H1 (cell line): ENCODE results near the gene OR14J1. TPM values are rescaled to one million over a fixed set of nuclear protein-coding genes. Genes with fewer than 3 reads are reported as not detected.

Experiments used
- CTCF ChIA-PET: fragments of 300-600 bp; sonication (Branson Sonifier 250); formaldehyde crosslinking; loops from one replicate; lab custom pipeline; 2021; ENCODE audit not compliant: partially characterized antibody; lab: Charles Lee
- POLR2A ChIA-PET: fragments of 300-600 bp; sonication (Branson Sonifier 250); formaldehyde crosslinking; loops from one replicate; lab custom pipeline; 2021; ENCODE audit warnings: inconsistent platforms; ENCODE audit not compliant: partially characterized antibody; lab: Charles Lee
- DNase-seq, 2 experiments: peaks; one replicate each; pipeline versions ENCODE4 v3.0.0 to v3.0.0-alpha.2; 2010 to 2022; ENCODE audit warnings: low spot score in 2 of 2, low read depth in 1 of 2, mixed read lengths in 1 of 2
- FAIRE-seq: peaks from 2 replicates; lab custom pipeline; 2011; peaks lifted over from hg19 to GRCh38; lab: Jason Lieb, UNC
- H2AFZ ChIP-seq: 2 replicates; pipeline ENCODE4 v1.8.1; 2012; ENCODE audit warnings: low read length, inconsistent platforms
- H2AK5ac ChIP-seq: 2 replicates; pipeline ENCODE4 v1.6.1; 2013; ENCODE audit warnings: low read depth, low read length
- H2BK120ac ChIP-seq: replicated peaks from 2 replicates; pipeline ENCODE3; 2013; ENCODE audit warnings: low read depth, low read length, inconsistent platforms
- H2BK12ac ChIP-seq: 2 replicates; pipeline ENCODE4 v1.6.1; 2013; ENCODE audit warnings: low read depth, low read length
- H2BK15ac ChIP-seq: 2 replicates; pipeline ENCODE4 v1.6.1; 2013; ENCODE audit warnings: low read length
- H2BK20ac ChIP-seq: 2 replicates; pipeline ENCODE4 v1.6.1; 2013; ENCODE audit warnings: low read length
- H2BK5ac ChIP-seq: 2 replicates; pipeline ENCODE4 v1.6.1; 2013; ENCODE audit warnings: low read depth, low read length
- H3K14ac ChIP-seq: 2 replicates; pipeline ENCODE4 v1.6.1; 2013; ENCODE audit warnings: inconsistent platforms; ENCODE audit not compliant: insufficient read length
- H3K18ac ChIP-seq: 2 replicates; pipeline ENCODE4 v1.6.1; 2013; ENCODE audit warnings: low read length; ENCODE audit errors: extremely low read depth
- H3K23ac ChIP-seq: 2 replicates; pipeline ENCODE4 v1.6.1; 2013; ENCODE audit warnings: inconsistent platforms; ENCODE audit not compliant: insufficient read length
- H3K23me2 ChIP-seq: 2 replicates; pipeline ENCODE4 v1.6.1; 2013; ENCODE audit warnings: low read depth, low read length
- H3K27ac ChIP-seq: 2 replicates; pipeline ENCODE4 v1.6.1; 2011; ENCODE audit warnings: low read depth, low read length, inconsistent platforms
- H3K27me3 ChIP-seq, 4 experiments: replicated peaks in 1 of 4; 1 replicate in 1 of 4; 2 replicates in 3 of 4; pipeline versions ENCODE4 v1.6.1 to v1.8.1; 2011 to 2013; ENCODE audit warnings: low read length in 3 of 4, mild to moderate bottlenecking in 3 of 4, inconsistent platforms in 2 of 4, mixed read lengths in 2 of 4, moderate library complexity in 1 of 4; ENCODE audit not compliant: control insufficient read depth in 3 of 4, insufficient read depth in 3 of 4; ENCODE audit errors: extremely low read depth in 1 of 4
- H3K36me3 ChIP-seq, 4 experiments: 2 replicates each; pipeline versions ENCODE4 v1.6.1 to v1.8.1; 2011 to 2013; ENCODE audit warnings: mild to moderate bottlenecking in 4 of 4, low read length in 3 of 4, moderate library complexity in 2 of 4, control low read depth in 1 of 4, inconsistent platforms in 1 of 4; ENCODE audit not compliant: insufficient read depth in 4 of 4, control insufficient read depth in 2 of 4
- H3K4ac ChIP-seq: replicated peaks from 2 replicates; pipeline ENCODE3; 2013; ENCODE audit warnings: low read length, low read depth, mixed read lengths, inconsistent platforms; ENCODE audit not compliant: insufficient read length
- H3K4me1 ChIP-seq, 4 experiments: replicated peaks in 1 of 4; 1 replicate in 1 of 4; 2 replicates in 3 of 4; pipeline versions ENCODE4 v1.6.1 to v1.8.1; 2011 to 2013; ENCODE audit warnings: low read length in 3 of 4, inconsistent platforms in 2 of 4, mixed read lengths in 1 of 4; ENCODE audit not compliant: insufficient read depth in 4 of 4, control insufficient read depth in 3 of 4
- H3K4me2 ChIP-seq, 2 experiments: 2 replicates each; pipeline versions ENCODE4 v1.6.1 to v1.8.1; 2011 to 2013; ENCODE audit warnings: low read depth in 2 of 2, low read length in 2 of 2, control low read depth in 1 of 2, inconsistent platforms in 1 of 2, mild to moderate bottlenecking in 1 of 2; ENCODE audit not compliant: insufficient read depth in 1 of 2
- H3K4me3 ChIP-seq, 4 experiments: fragments of 200-600, 300-600 bp in 1 of 4; sonication (generic), shearing (Covaris generic), sonication (Bioruptor Twin) in 1 of 4; 2 replicates each; pipeline versions ENCODE4 v1.5.1 to v1.8.1; 2011 to 2016; ENCODE audit warnings: low read length in 4 of 4, low read depth in 3 of 4, control low read depth in 2 of 4, inconsistent platforms in 2 of 4, mild to moderate bottlenecking in 2 of 4, mixed read lengths in 1 of 4, moderate library complexity in 1 of 4; ENCODE audit not compliant: insufficient read depth in 2 of 4; ENCODE audit errors: extremely low read depth in 1 of 4
- H3K56ac ChIP-seq: replicated peaks from 2 replicates; pipeline ENCODE3; 2013; ENCODE audit warnings: low read depth, mild to moderate bottlenecking, mixed read lengths, low read length, inconsistent platforms; ENCODE audit not compliant: insufficient read length
- H3K79me1 ChIP-seq: 2 replicates; pipeline ENCODE4 v1.6.1; 2013; ENCODE audit warnings: low read depth, low read length, control low read depth
- H3K79me2 ChIP-seq, 2 experiments: 2 replicates each; pipeline versions ENCODE4 v1.6.1 to v1.8.1; 2012 to 2013; ENCODE audit warnings: low read length in 2 of 2, mild to moderate bottlenecking in 2 of 2, inconsistent platforms in 1 of 2; ENCODE audit not compliant: insufficient read depth in 2 of 2, control insufficient read depth in 1 of 2
- H3K9ac ChIP-seq, 4 experiments: replicated peaks in 1 of 4; 1 replicate in 1 of 4; 2 replicates in 3 of 4; pipeline versions ENCODE4 v1.6.1 to v1.8.1; 2011 to 2013; ENCODE audit warnings: low read depth in 3 of 4, low read length in 3 of 4, control low read depth in 2 of 4, mild to moderate bottlenecking in 2 of 4, moderate library complexity in 2 of 4, inconsistent platforms in 1 of 4; ENCODE audit errors: extremely low read depth in 1 of 4
- H3K9me3 ChIP-seq, 2 experiments: 2 replicates each; pipeline versions ENCODE4 v1.6.1 to v1.8.1; 2012 to 2013; ENCODE audit warnings: mild to moderate bottlenecking in 2 of 2, moderate library complexity in 2 of 2, control low read depth in 1 of 2, inconsistent platforms in 1 of 2, low read depth in 1 of 2, low read length in 1 of 2, mixed read lengths in 1 of 2; ENCODE audit not compliant: insufficient read depth in 2 of 2
- H4K20me1 ChIP-seq, 2 experiments: replicated peaks in 1 of 2; 2 replicates each; pipeline versions ENCODE3 to v1.8.1; 2011 to 2013; ENCODE audit warnings: inconsistent platforms in 2 of 2, low read length in 2 of 2, mild to moderate bottlenecking in 1 of 2; ENCODE audit not compliant: insufficient read depth in 2 of 2, control insufficient read depth in 1 of 2
- H4K5ac ChIP-seq: 2 replicates; pipeline ENCODE4 v1.6.1; 2013; ENCODE audit warnings: low read length, low read depth, mixed read lengths, inconsistent platforms; ENCODE audit not compliant: insufficient read length
- H4K8ac ChIP-seq: 2 replicates; pipeline ENCODE4 v1.8.0; 2013; ENCODE audit warnings: mild to moderate bottlenecking, moderate library complexity, low read length, inconsistent platforms; ENCODE audit not compliant: insufficient read depth; ENCODE audit errors: extremely low read depth
- H4K91ac ChIP-seq: replicated peaks from 2 replicates; pipeline ENCODE3; 2013; ENCODE audit warnings: low read length, mixed read lengths, inconsistent platforms; ENCODE audit not compliant: insufficient read length
- CBX8 ChIP-seq: fragments of 300-800, 300-1000 bp; sonication (generic); IDR thresholded peaks from 2 replicates; pipeline ENCODE4 v1.7.1; 2016; ENCODE audit warnings: low read depth, low read length, borderline replicate concordance
- CTBP2 ChIP-seq: IDR thresholded peaks from 2 replicates; pipeline ENCODE4 v1.7.0; 2011; ENCODE audit warnings: borderline replicate concordance, mild to moderate bottlenecking, moderate library complexity, mixed read lengths, low read length; ENCODE audit not compliant: insufficient read depth, insufficient read length
- JUN ChIP-seq: IDR thresholded peaks from 2 replicates; pipeline ENCODE4 v1.6.1; 2011; ENCODE audit warnings: low read depth, mild to moderate bottlenecking, improper control_type of control experiment, low read length
- KDM1A ChIP-seq: fragments of 200-600, 300-600 bp; sonication (generic); IDR thresholded peaks from 2 replicates; pipeline ENCODE4 v1.7.1; 2016; ENCODE audit warnings: mild to moderate bottlenecking, low read length, borderline replicate concordance
- KDM5A ChIP-seq: fragments of 200-600 bp; IDR thresholded peaks from 2 replicates; pipeline ENCODE4 v1.7.1; 2012; ENCODE audit warnings: mild to moderate bottlenecking, low read length, inconsistent platforms, mixed read lengths
- MAFK ChIP-seq: IDR thresholded peaks from 2 replicates; pipeline ENCODE4 v1.6.1; 2012; ENCODE audit warnings: low read depth, mild to moderate bottlenecking, improper control_type of control experiment, low read length
- NANOG ChIP-seq: IDR thresholded peaks from 2 replicates; pipeline ENCODE4 v1.6.1; 2011; ENCODE audit warnings: low read length, low read depth, mild to moderate bottlenecking, inconsistent platforms; ENCODE audit not compliant: insufficient read depth, poor library complexity, severe bottlenecking
- POLR2A ChIP-seq, 2 experiments: IDR thresholded peaks; 1 replicate in 1 of 2; 2 replicates in 1 of 2; pipeline ENCODE4 v1.6.1; 2011; ENCODE audit warnings: low read depth in 2 of 2, low read length in 2 of 2, mild to moderate bottlenecking in 2 of 2; ENCODE audit errors: control extremely low read depth in 1 of 2
- RAD21 ChIP-seq, 2 experiments: IDR thresholded peaks in 1 of 2; conservative IDR thresholded peaks in 1 of 2; 2 replicates each; pipeline ENCODE4 v1.6.1; 2011; ENCODE audit warnings: low read depth in 2 of 2, low read length in 2 of 2, improper control_type of control experiment in 1 of 2, inconsistent platforms in 1 of 2, mild to moderate bottlenecking in 1 of 2, moderate library complexity in 1 of 2
- SAP30 ChIP-seq: fragments of 300-600 bp; sonication (generic); IDR thresholded peaks from 2 replicates; pipeline ENCODE4 v1.7.1; 2012; ENCODE audit warnings: low read length, moderate library complexity, mild to moderate bottlenecking, inconsistent platforms; ENCODE audit not compliant: insufficient read depth, insufficient replicate concordance
- SRF ChIP-seq: IDR thresholded peaks from 2 replicates; pipeline ENCODE4 v1.6.1; 2011; ENCODE audit warnings: mild to moderate bottlenecking, low read depth, low read length, moderate library complexity
- SUZ12 ChIP-seq: fragments of 200-600 bp; sonication (generic); IDR thresholded peaks from 2 replicates; pipeline ENCODE4 v1.6.1; 2012; ENCODE audit warnings: mild to moderate bottlenecking, inconsistent platforms, low read length, moderate library complexity, mixed read lengths
- TAF1 ChIP-seq: IDR thresholded peaks from 2 replicates; pipeline ENCODE4 v1.6.1; 2011; ENCODE audit warnings: mild to moderate bottlenecking, low read depth, low read length
- WGBS, 2 experiments: shearing (Covaris generic) in 1 of 2; methylation state at CpG; one replicate each; pipeline versions ENCODE4 v1.1.6 to v1.1.7; 2013 to 2015; ENCODE audit warnings: low lambda C conversion rate in 2 of 2, mixed read lengths in 2 of 2, inconsistent platforms in 1 of 2, low coverage in 1 of 2, missing lambda C conversion rate in 1 of 2; ENCODE audit not compliant: insufficient replicate concordance in 2 of 2, insufficient coverage in 1 of 2, insufficient read length in 1 of 2; ENCODE audit errors: extremely low coverage in 1 of 2, missing lambda C conversion rate in 1 of 2; 5-methylcytosine and 5-hydroxymethylcytosine counted together
- polyA plus RNA-seq, 7 experiments: library from polyadenylated mRNA; depleted of rRNA in 3 of 7; stranded (reverse) in 5 of 7; unstranded in 2 of 7; fragments of >200 nt in 5 of 7; fragments of 200-250 nt in 2 of 7; gene quantifications; 1 replicate in 5 of 7; 2 replicates in 1 of 7; 4 replicates in 1 of 7; pipeline versions ENCODE4 v1.2.1 to v1.2.3, GENCODE V29; 2011 to 2013; ENCODE audit warnings: missing spikeins in 2 of 7, mixed read lengths in 2 of 7
- total RNA-seq: library from RNA; stranded (reverse); fragmentation: NEBNext Ultra II Directional; extraction: Animal tissue kit (Norgen Biotek cat#: 25700); gene quantifications from 2 replicates; pipeline ENCODE4 v1.2.1, GENCODE V29; 2021

Gene OR14J1
- total and polyA plus RNA-seq, 2 of the 8 experiments (the other 6 are each of a cell fraction or from before 2014, with no cell fraction given) = not detected

- CTCF ChIA-PET = interaction anchor here (0.5 to 1.2 kb wide), 2 partner anchors 92 to 800 kb away, joined by 3 read pairs; no protein-coding TSS in a partner anchor
- H3K4ac ChIP-seq = no peak overlapping the region
- no peak overlapping the region for H4K5ac ChIP-seq
- H2BK20ac ChIP-seq = no peak overlapping the region
- H2BK120ac ChIP-seq = no peak overlapping the region
- no peak overlapping the region for H3K4me3 ChIP-seq
- no peak overlapping the region for H2BK15ac ChIP-seq
- H3K9me3 ChIP-seq = no peaks in the 10 kb centered on the region
- H4K8ac ChIP-seq = no peak overlapping the region
- 88% methylated on average over 1 of the region's 1 CpG; no CpG with 5 or more reads in 1 of the 2 experiments for WGBS, 2 experiments
- no peak overlapping the region for H3K23ac ChIP-seq
- H3K9ac ChIP-seq = no peak overlapping the region
- H3K18ac ChIP-seq = no peak overlapping the region
- no peak for DNase-seq
- no peak overlapping the region for H2AK5ac ChIP-seq
- H3K27me3 ChIP-seq = no peaks in the 10 kb centered on the region
- H4K91ac ChIP-seq = no peak overlapping the region
- POLR2A ChIA-PET = no interaction called here
- H3K4me1 ChIP-seq = no peaks in the 10 kb centered on the region
- no peaks in the 10 kb centered on the region for H3K36me3 ChIP-seq
- H2BK5ac ChIP-seq = no peak overlapping the region
- H3K4me2 ChIP-seq = no peak overlapping the region
- H3K14ac ChIP-seq = no peak overlapping the region
- H3K79me1 ChIP-seq = no peaks in the 10 kb centered on the region
- no peak overlapping the region for H3K56ac ChIP-seq
- H3K27ac ChIP-seq = no peak overlapping the region
- no peaks in the 10 kb centered on the region for H4K20me1 ChIP-seq
- no peak overlapping the region for H2BK12ac ChIP-seq
- no peak overlapping the region for H2AFZ ChIP-seq
- H3K79me2 ChIP-seq = no peaks in the 10 kb centered on the region
- FAIRE-seq = no peak
- H3K23me2 ChIP-seq = no peaks in the 10 kb centered on the region
- TF ChIP-seq MAFK (no peak), SUZ12 (no peak), RAD21 (IDR thresholded peaks at IDR 0.05 in 1 of 2, conservative IDR thresholded peaks at IDR 0.05 in 1 of 2; ENCODE audit: low read depth in 2 of 2, low read length in 2 of 2) (no peak), POLR2A (IDR thresholded peaks at IDR 0.05; ENCODE audit: control extremely low read depth in 1 of 2, low read depth in 2 of 2, low read length in 2 of 2) (no peak), KDM1A (no peak), TAF1 (no peak), SRF (no peak), CTBP2 (no peak), NANOG (no peak), KDM5A (no peak), JUN (no peak), SAP30 (no peak), CBX8 (no peak)
Observed at GRCh38 chr6:29294499-29294914, 7.0 kb upstream of the OR14J1 start.
